GM19324 (cell line): Measurements from ENCODE around the gene GDPD5.

Experiments used
- ATAC-seq: cut with Tn5 transposase; IDR thresholded peaks from one replicate; pipeline ENCODE4 v1.9.1; 2021; ENCODE audit warnings: mild to moderate bottlenecking, moderate library complexity; ENCODE audit not compliant: unreplicated experiment, low FRiP score

GDPD5 gene

GRCh38 chr11:75474878-75475766, 50.6 kb downstream of the GDPD5 start:
- ATAC-seq, result no peak

- no peak for ATAC-seq
Observed at GRCh38 chr11:75474240-75474639, 51.5 kb downstream of the GDPD5 start.

GRCh38 chr11:75473684-75474083, 52.1 kb downstream of the GDPD5 start:
- ATAC-seq, result no peak

GRCh38 chr11:75472081-75472732, 53.5 kb downstream of the GDPD5 start:
- no peak for ATAC-seq

GRCh38 chr11:75471176-75471973, 54.4 kb downstream of the GDPD5 start:
- no peak for ATAC-seq

GRCh38 chr11:75470476-75471080, 55.2 kb downstream of the GDPD5 start:
- no peak for ATAC-seq

GRCh38 chr11:75469785-75470405, 55.8 kb downstream of the GDPD5 start:
- ATAC-seq, result no peak

GRCh38 chr11:75468534-75469340, 57.0 kb downstream of the GDPD5 start:
- no peak for ATAC-seq

- ATAC-seq, result no peak
Observed at GRCh38 chr11:75467881-75468280, 57.9 kb downstream of the GDPD5 start.

GRCh38 chr11:75467311-75467710, 58.4 kb downstream of the GDPD5 start:
- no peak for ATAC-seq

- ATAC-seq, result no peak
Observed at GRCh38 chr11:75465701-75466531, 59.8 kb downstream of the GDPD5 start.

GRCh38 chr11:75463106-75463774, 62.5 kb downstream of the GDPD5 start:
- no peak for ATAC-seq

- ATAC-seq, result no peak
Observed at GRCh38 chr11:75462117-75462653, 63.6 kb downstream of the GDPD5 start.

GRCh38 chr11:75461151-75461550, 64.6 kb downstream of the GDPD5 start:
- ATAC-seq, result no peak

GRCh38 chr11:75456596-75457183, 69.1 kb downstream of the GDPD5 start:
- no peak for ATAC-seq

- ATAC-seq, result no peak
Observed at GRCh38 chr11:75454987-75455386, 70.8 kb downstream of the GDPD5 start.

- no peak for ATAC-seq
Observed at GRCh38 chr11:75453916-75454655, 71.7 kb downstream of the GDPD5 start.
